H1 (cell line): ENCODE measurements around the gene ADIPOR2. TPM values are rescaled to one million over a fixed set of nuclear protein-coding genes. Genes with fewer than 3 reads are reported as not detected.

Experiments used
- CTCF ChIA-PET: fragments of 300-600 bp; sonication (Branson Sonifier 250); formaldehyde crosslinking; loops from one replicate; lab custom pipeline; 2021; ENCODE audit not compliant: partially characterized antibody; lab: Charles Lee
- POLR2A ChIA-PET: fragments of 300-600 bp; sonication (Branson Sonifier 250); formaldehyde crosslinking; loops from one replicate; lab custom pipeline; 2021; ENCODE audit warnings: inconsistent platforms; ENCODE audit not compliant: partially characterized antibody; lab: Charles Lee
- DNase-seq, 2 experiments: peaks; one replicate each; pipeline versions ENCODE4 v3.0.0 to v3.0.0-alpha.2; 2010 to 2022; ENCODE audit warnings: low spot score in 2 of 2, low read depth in 1 of 2, mixed read lengths in 1 of 2
- FAIRE-seq: peaks from 2 replicates; lab custom pipeline; 2011; peaks lifted over from hg19 to GRCh38; lab: Jason Lieb, UNC
- H2AFZ ChIP-seq: 2 replicates; pipeline ENCODE4 v1.8.1; 2012; ENCODE audit warnings: low read length, inconsistent platforms
- H2AK5ac ChIP-seq: 2 replicates; pipeline ENCODE4 v1.6.1; 2013; ENCODE audit warnings: low read depth, low read length
- H2BK120ac ChIP-seq: replicated peaks from 2 replicates; pipeline ENCODE3; 2013; ENCODE audit warnings: low read depth, low read length, inconsistent platforms
- H2BK12ac ChIP-seq: 2 replicates; pipeline ENCODE4 v1.6.1; 2013; ENCODE audit warnings: low read depth, low read length
- H2BK15ac ChIP-seq: 2 replicates; pipeline ENCODE4 v1.6.1; 2013; ENCODE audit warnings: low read length
- H2BK20ac ChIP-seq: 2 replicates; pipeline ENCODE4 v1.6.1; 2013; ENCODE audit warnings: low read length
- H2BK5ac ChIP-seq: 2 replicates; pipeline ENCODE4 v1.6.1; 2013; ENCODE audit warnings: low read depth, low read length
- H3K14ac ChIP-seq: 2 replicates; pipeline ENCODE4 v1.6.1; 2013; ENCODE audit warnings: inconsistent platforms; ENCODE audit not compliant: insufficient read length
- H3K18ac ChIP-seq: 2 replicates; pipeline ENCODE4 v1.6.1; 2013; ENCODE audit warnings: low read length; ENCODE audit errors: extremely low read depth
- H3K23ac ChIP-seq: 2 replicates; pipeline ENCODE4 v1.6.1; 2013; ENCODE audit warnings: inconsistent platforms; ENCODE audit not compliant: insufficient read length
- H3K23me2 ChIP-seq: 2 replicates; pipeline ENCODE4 v1.6.1; 2013; ENCODE audit warnings: low read depth, low read length
- H3K27ac ChIP-seq: 2 replicates; pipeline ENCODE4 v1.6.1; 2011; ENCODE audit warnings: low read depth, low read length, inconsistent platforms
- H3K27me3 ChIP-seq, 4 experiments: replicated peaks in 1 of 4; 1 replicate in 1 of 4; 2 replicates in 3 of 4; pipeline versions ENCODE4 v1.6.1 to v1.8.1; 2011 to 2013; ENCODE audit warnings: low read length in 3 of 4, mild to moderate bottlenecking in 3 of 4, inconsistent platforms in 2 of 4, mixed read lengths in 2 of 4, moderate library complexity in 1 of 4; ENCODE audit not compliant: control insufficient read depth in 3 of 4, insufficient read depth in 3 of 4; ENCODE audit errors: extremely low read depth in 1 of 4
- H3K36me3 ChIP-seq, 4 experiments: 2 replicates each; pipeline versions ENCODE4 v1.6.1 to v1.8.1; 2011 to 2013; ENCODE audit warnings: mild to moderate bottlenecking in 4 of 4, low read length in 3 of 4, moderate library complexity in 2 of 4, control low read depth in 1 of 4, inconsistent platforms in 1 of 4; ENCODE audit not compliant: insufficient read depth in 4 of 4, control insufficient read depth in 2 of 4
- H3K4ac ChIP-seq: replicated peaks from 2 replicates; pipeline ENCODE3; 2013; ENCODE audit warnings: low read length, low read depth, mixed read lengths, inconsistent platforms; ENCODE audit not compliant: insufficient read length
- H3K4me1 ChIP-seq, 4 experiments: replicated peaks in 1 of 4; 1 replicate in 1 of 4; 2 replicates in 3 of 4; pipeline versions ENCODE4 v1.6.1 to v1.8.1; 2011 to 2013; ENCODE audit warnings: low read length in 3 of 4, inconsistent platforms in 2 of 4, mixed read lengths in 1 of 4; ENCODE audit not compliant: insufficient read depth in 4 of 4, control insufficient read depth in 3 of 4
- H3K4me2 ChIP-seq, 2 experiments: 2 replicates each; pipeline versions ENCODE4 v1.6.1 to v1.8.1; 2011 to 2013; ENCODE audit warnings: low read depth in 2 of 2, low read length in 2 of 2, control low read depth in 1 of 2, inconsistent platforms in 1 of 2, mild to moderate bottlenecking in 1 of 2; ENCODE audit not compliant: insufficient read depth in 1 of 2
- H3K4me3 ChIP-seq, 4 experiments: fragments of 200-600, 300-600 bp in 1 of 4; sonication (generic), shearing (Covaris generic), sonication (Bioruptor Twin) in 1 of 4; 2 replicates each; pipeline versions ENCODE4 v1.5.1 to v1.8.1; 2011 to 2016; ENCODE audit warnings: low read length in 4 of 4, low read depth in 3 of 4, control low read depth in 2 of 4, inconsistent platforms in 2 of 4, mild to moderate bottlenecking in 2 of 4, mixed read lengths in 1 of 4, moderate library complexity in 1 of 4; ENCODE audit not compliant: insufficient read depth in 2 of 4; ENCODE audit errors: extremely low read depth in 1 of 4
- H3K56ac ChIP-seq: replicated peaks from 2 replicates; pipeline ENCODE3; 2013; ENCODE audit warnings: low read depth, mild to moderate bottlenecking, mixed read lengths, low read length, inconsistent platforms; ENCODE audit not compliant: insufficient read length
- H3K79me1 ChIP-seq: 2 replicates; pipeline ENCODE4 v1.6.1; 2013; ENCODE audit warnings: low read depth, low read length, control low read depth
- H3K79me2 ChIP-seq, 2 experiments: 2 replicates each; pipeline versions ENCODE4 v1.6.1 to v1.8.1; 2012 to 2013; ENCODE audit warnings: low read length in 2 of 2, mild to moderate bottlenecking in 2 of 2, inconsistent platforms in 1 of 2; ENCODE audit not compliant: insufficient read depth in 2 of 2, control insufficient read depth in 1 of 2
- H3K9ac ChIP-seq, 4 experiments: replicated peaks in 1 of 4; 1 replicate in 1 of 4; 2 replicates in 3 of 4; pipeline versions ENCODE4 v1.6.1 to v1.8.1; 2011 to 2013; ENCODE audit warnings: low read depth in 3 of 4, low read length in 3 of 4, control low read depth in 2 of 4, mild to moderate bottlenecking in 2 of 4, moderate library complexity in 2 of 4, inconsistent platforms in 1 of 4; ENCODE audit errors: extremely low read depth in 1 of 4
- H3K9me3 ChIP-seq, 2 experiments: 2 replicates each; pipeline versions ENCODE4 v1.6.1 to v1.8.1; 2012 to 2013; ENCODE audit warnings: mild to moderate bottlenecking in 2 of 2, moderate library complexity in 2 of 2, control low read depth in 1 of 2, inconsistent platforms in 1 of 2, low read depth in 1 of 2, low read length in 1 of 2, mixed read lengths in 1 of 2; ENCODE audit not compliant: insufficient read depth in 2 of 2
- H4K20me1 ChIP-seq, 2 experiments: replicated peaks in 1 of 2; 2 replicates each; pipeline versions ENCODE3 to v1.8.1; 2011 to 2013; ENCODE audit warnings: inconsistent platforms in 2 of 2, low read length in 2 of 2, mild to moderate bottlenecking in 1 of 2; ENCODE audit not compliant: insufficient read depth in 2 of 2, control insufficient read depth in 1 of 2
- H4K5ac ChIP-seq: 2 replicates; pipeline ENCODE4 v1.6.1; 2013; ENCODE audit warnings: low read length, low read depth, mixed read lengths, inconsistent platforms; ENCODE audit not compliant: insufficient read length
- H4K8ac ChIP-seq: 2 replicates; pipeline ENCODE4 v1.8.0; 2013; ENCODE audit warnings: mild to moderate bottlenecking, moderate library complexity, low read length, inconsistent platforms; ENCODE audit not compliant: insufficient read depth; ENCODE audit errors: extremely low read depth
- H4K91ac ChIP-seq: replicated peaks from 2 replicates; pipeline ENCODE3; 2013; ENCODE audit warnings: low read length, mixed read lengths, inconsistent platforms; ENCODE audit not compliant: insufficient read length
- ATF3 ChIP-seq: IDR thresholded peaks from 2 replicates; pipeline ENCODE4 v1.6.1; 2011; ENCODE audit warnings: low read depth, mild to moderate bottlenecking, low read length; ENCODE audit not compliant: insufficient read depth
- CBX8 ChIP-seq: fragments of 300-800, 300-1000 bp; sonication (generic); IDR thresholded peaks from 2 replicates; pipeline ENCODE4 v1.7.1; 2016; ENCODE audit warnings: low read depth, low read length, borderline replicate concordance
- EP300 ChIP-seq, 2 experiments: IDR thresholded peaks; 1 replicate in 1 of 2; 2 replicates in 1 of 2; pipeline ENCODE4 v1.6.1; 2011 to 2012; ENCODE audit warnings: low read depth in 2 of 2, low read length in 2 of 2, mild to moderate bottlenecking in 2 of 2, borderline replicate concordance in 1 of 2, inconsistent platforms in 1 of 2, moderate library complexity in 1 of 2
- GTF2F1 ChIP-seq: IDR thresholded peaks from 2 replicates; pipeline ENCODE4 v1.6.1; 2012; ENCODE audit warnings: low read depth, low read length, improper control_type of control experiment, borderline replicate concordance
- KDM1A ChIP-seq: fragments of 200-600, 300-600 bp; sonication (generic); IDR thresholded peaks from 2 replicates; pipeline ENCODE4 v1.7.1; 2016; ENCODE audit warnings: mild to moderate bottlenecking, low read length, borderline replicate concordance
- PHF8 ChIP-seq: fragments of 200-600 bp; sonication (generic); conservative IDR thresholded peaks from 2 replicates; pipeline ENCODE4 v1.7.1; 2012; ENCODE audit warnings: low read depth, mild to moderate bottlenecking, inconsistent platforms, low read length, moderate library complexity
- POLR2AphosphoS5 ChIP-seq: IDR thresholded peaks from 2 replicates; pipeline ENCODE4 v1.6.1; 2011; ENCODE audit warnings: low read depth, low read length
- YY1 ChIP-seq: IDR thresholded peaks from 2 replicates; pipeline ENCODE4 v1.6.1; 2011; ENCODE audit warnings: low read depth, mild to moderate bottlenecking, low read length
- WGBS, 2 experiments: shearing (Covaris generic) in 1 of 2; methylation state at CpG; one replicate each; pipeline versions ENCODE4 v1.1.6 to v1.1.7; 2013 to 2015; ENCODE audit warnings: low lambda C conversion rate in 2 of 2, mixed read lengths in 2 of 2, inconsistent platforms in 1 of 2, low coverage in 1 of 2, missing lambda C conversion rate in 1 of 2; ENCODE audit not compliant: insufficient replicate concordance in 2 of 2, insufficient coverage in 1 of 2, insufficient read length in 1 of 2; ENCODE audit errors: extremely low coverage in 1 of 2, missing lambda C conversion rate in 1 of 2; 5-methylcytosine and 5-hydroxymethylcytosine counted together
- polyA plus RNA-seq, 7 experiments: library from polyadenylated mRNA; depleted of rRNA in 3 of 7; stranded (reverse) in 5 of 7; unstranded in 2 of 7; fragments of >200 nt in 5 of 7; fragments of 200-250 nt in 2 of 7; gene quantifications; 1 replicate in 5 of 7; 2 replicates in 1 of 7; 4 replicates in 1 of 7; pipeline versions ENCODE4 v1.2.1 to v1.2.3, GENCODE V29; 2011 to 2013; ENCODE audit warnings: missing spikeins in 2 of 7, mixed read lengths in 2 of 7
- total RNA-seq: library from RNA; stranded (reverse); fragmentation: NEBNext Ultra II Directional; extraction: Animal tissue kit (Norgen Biotek cat#: 25700); gene quantifications from 2 replicates; pipeline ENCODE4 v1.2.1, GENCODE V29; 2021

The ADIPOR2 gene
- total and polyA plus RNA-seq, 2 of the 8 experiments (the other 6 are each of a cell fraction or from before 2014, with no cell fraction given), result 17.5 to 50.8 TPM

- Histone ChIP-seq H2BK5ac (no peak overlapping the region), H4K5ac (no peak overlapping the region), H3K9ac (no peak overlapping the region), H3K18ac (no peak overlapping the region; the same call in 1 of the 2 replicates), H3K4me3 (no peak overlapping the region), H3K56ac (no peak overlapping the region), H3K9me3 (no peaks in the 10 kb centered on the region), H3K4me1 (peaks cover 0 to 8% (median 0%) of the 10 kb centered on the region in 4 experiments; a peak in 2 of 7 replicates), H4K20me1 (no peaks in the 10 kb centered on the region), H4K91ac (no peak overlapping the region), H2AFZ (no peak overlapping the region), H3K36me3 (no peaks in the 10 kb centered on the region), H3K27me3 (peaks cover 0 to 8% (median 3%) of the 10 kb centered on the region in 4 experiments; a peak in 3 of 7 replicates), H2AK5ac (no peak overlapping the region), H3K4me2 (no peak overlapping the region), H3K23me2 (no peaks in the 10 kb centered on the region; the same call in 1 of the 2 replicates), H2BK120ac (no peak overlapping the region), H3K23ac (no peak overlapping the region), H4K8ac (no peak overlapping the region), H2BK12ac (no peak overlapping the region), H2BK20ac (no peak overlapping the region), H3K79me2 (no peaks in the 10 kb centered on the region), H3K14ac (no peak overlapping the region), H3K4ac (no peak overlapping the region), H3K79me1 (no peaks in the 10 kb centered on the region), H2BK15ac (no peak overlapping the region), H3K27ac (no peak overlapping the region)
- DNase-seq, result no peak
- CTCF ChIA-PET, result interaction anchor here (0.6 to 18.8 kb wide), 5 partner anchors 10 to 297 kb away, joined by 3 to 265 read pairs (median 9); no protein-coding TSS in a partner anchor
- no peak for FAIRE-seq
- WGBS, 2 experiments, result 80% methylated on average over 7 of the region's 7 CpGs; no CpG with 5 or more reads in 1 of the 2 experiments
- POLR2A ChIA-PET, result interaction anchor here (1.8 kb wide), 1 partner anchor 148 kb away, joined by 3 read pairs; no protein-coding TSS in a partner anchor
- TF ChIP-seq YY1 (no peak), CBX8 (no peak), EP300 (IDR thresholded peaks at IDR 0.05; ENCODE audit: borderline replicate concordance in 1 of 2, low read depth in 2 of 2, low read length in 2 of 2) (no peak), PHF8 (no peak), GTF2F1 (no peak), POLR2AphosphoS5 (no peak), ATF3 (no peak), KDM1A (no peak)
These were observed 48.4 kb upstream of the ADIPOR2 start for GRCh38 chr12:1642513-1642912.
